K562 (cell line): ENCODE measurements around the gene GAP43. TPM values are rescaled to one million over a fixed set of nuclear protein-coding genes. Genes with fewer than 3 reads are reported as not detected.

ENCODE experiments used
- ATAC-seq: fragments of 200-7000 bp; cut with Tn5 transposase; 3 replicates; pipeline ENCODE4 v1.9.1; 2020; ENCODE audit warnings: moderate library complexity
- BruUV-seq: library from RNA; stranded (reverse); fragments of 400-500 nt; replicated peaks from 2 replicates; lab custom pipeline; 2021; lab: Mats Ljungman, UMichigan
- CTCF ChIA-PET: fragments of 300-600 bp; formaldehyde crosslinking; extraction: SDS; loops from one replicate; lab custom pipeline; 2021; ENCODE audit warnings: low intra/inter-chr PET ratio; lab: Yijun Ruan, JAX
- POLR2A ChIA-PET: fragments of 300-600, 350-650 bp; sonication (Branson Sonifier 250); formaldehyde crosslinking; extraction: SDS; loops from one replicate; lab custom pipeline; 2021; ENCODE audit warnings: antibody characterized with exemption, inconsistent platforms; lab: Yijun Ruan, JAX
- DNase-seq, 4 experiments: peaks; one replicate each; pipeline versions ENCODE4 v3.0.0 to v3.0.0-alpha.2; 2011 to 2018; ENCODE audit warnings: low spot score in 3 of 4, mixed read lengths in 3 of 4; ENCODE audit errors: extremely low read depth in 1 of 4
- FAIRE-seq: peaks from 2 replicates; lab custom pipeline; 2011; peaks lifted over from hg19 to GRCh38; lab: Jason Lieb, UNC
- H2AFZ ChIP-seq: 2 replicates; pipeline ENCODE4 v1.6.0; 2011; ENCODE audit warnings: low read depth, low read length, control low read depth, inconsistent platforms
- H3K27ac ChIP-seq: fragments of 200-600 bp; 3 replicates; pipeline ENCODE4 v1.8.0; 2011; ENCODE audit warnings: low read depth, mild to moderate bottlenecking, control low read depth, inconsistent platforms, low read length, moderate library complexity, mixed read lengths; ENCODE audit errors: extremely low read depth
- H3K27me3 ChIP-seq, 2 experiments: fragments of 300-600 bp in 1 of 2; 2 replicates in 1 of 2; 3 replicates in 1 of 2; pipeline versions ENCODE4 v1.6.0 to v1.8.0; 2011; ENCODE audit warnings: inconsistent platforms in 2 of 2, low read length in 2 of 2, mild to moderate bottlenecking in 1 of 2, mixed read lengths in 1 of 2, moderate library complexity in 1 of 2; ENCODE audit not compliant: control insufficient read depth in 2 of 2, insufficient read depth in 2 of 2
- H3K36me3 ChIP-seq: fragments of 300-600 bp; 3 replicates; pipeline ENCODE4 v1.8.0; 2011; ENCODE audit warnings: mild to moderate bottlenecking, low read length, inconsistent platforms; ENCODE audit not compliant: control insufficient read depth, insufficient read depth
- H3K4me1 ChIP-seq, 2 experiments: fragments of 200-600 bp in 1 of 2; replicated peaks in 1 of 2; 2 replicates in 1 of 2; 3 replicates in 1 of 2; pipeline versions ENCODE4 v1.5.1 to v1.8.0; 2011; ENCODE audit warnings: inconsistent platforms in 2 of 2, low read length in 2 of 2, mild to moderate bottlenecking in 1 of 2, mixed read lengths in 1 of 2, moderate library complexity in 1 of 2; ENCODE audit not compliant: control insufficient read depth in 2 of 2, insufficient read depth in 2 of 2
- H3K4me2 ChIP-seq: 2 replicates; pipeline ENCODE4 v1.6.1; 2011; ENCODE audit warnings: low read length, control low read depth, inconsistent platforms, mixed read lengths; ENCODE audit not compliant: insufficient read depth
- H3K4me3 ChIP-seq: fragments of 200-600 bp; sonication (generic), shearing (Covaris generic); 2 replicates; pipeline ENCODE4 v1.5.1; 2016; ENCODE audit warnings: control low read depth, inconsistent platforms
- H3K79me2 ChIP-seq: fragments of 200-600 bp; 3 replicates; pipeline ENCODE4 v1.8.0; 2011; ENCODE audit warnings: low read length, inconsistent platforms; ENCODE audit not compliant: control insufficient read depth, insufficient read depth
- H3K9ac ChIP-seq, 2 experiments: 2 replicates each; pipeline versions ENCODE4 v1.6.0 to v1.6.1; 2011; ENCODE audit warnings: low read depth in 2 of 2, low read length in 2 of 2, control low read depth in 1 of 2, inconsistent platforms in 1 of 2, mild to moderate bottlenecking in 1 of 2, mixed read lengths in 1 of 2; ENCODE audit not compliant: insufficient read depth in 1 of 2
- H3K9me1 ChIP-seq: one replicate; pipeline ENCODE4 v1.6.0; 2011; ENCODE audit warnings: inconsistent platforms, mild to moderate bottlenecking, low read length, moderate library complexity; ENCODE audit not compliant: control insufficient read depth, insufficient read depth
- H3K9me3 ChIP-seq: replicated peaks from 2 replicates; pipeline ENCODE4 v1.5.1; 2011; ENCODE audit warnings: low read depth, low read length, inconsistent platforms; ENCODE audit not compliant: control insufficient read depth, insufficient read depth
- H4K20me1 ChIP-seq: replicated peaks from 2 replicates; pipeline ENCODE4 v1.6.1; 2011; ENCODE audit warnings: low read length, inconsistent platforms, mixed read lengths; ENCODE audit not compliant: control insufficient read depth, insufficient read depth
- C11orf30 ChIP-seq: fragments of 450-650 bp; IDR thresholded peaks from 2 replicates; pipeline ENCODE4 v1.6.1; 2016; ENCODE audit warnings: low read depth, mild to moderate bottlenecking
- COPS2 ChIP-seq: fragments of 450-650 bp; conservative IDR thresholded peaks from 2 replicates; pipeline ENCODE4 v1.6.1; 2016; ENCODE audit warnings: mild to moderate bottlenecking, moderate library complexity
- CREM ChIP-seq: IDR thresholded peaks from 2 replicates; pipeline ENCODE4 v1.6.1; 2014; ENCODE audit warnings: antibody characterized with exemption, low read depth
- EGR1 ChIP-seq: fragments of 450-650 bp; conservative IDR thresholded peaks from 2 replicates; pipeline ENCODE4 v1.6.1; 2017; ENCODE audit warnings: mild to moderate bottlenecking
- ELF1 ChIP-seq: fragments of 200-800 bp; sonication (Bioruptor generic); IDR thresholded peaks from 2 replicates; pipeline ENCODE4 v1.6.1; 2016; ENCODE audit warnings: missing genetic modification characterization, missing compliant biosample characterization
- GATAD2A ChIP-seq: fragments of 450-650 bp; IDR thresholded peaks from 2 replicates; pipeline ENCODE4 v1.6.1; 2017
- KAT7 ChIP-seq: sonication (generic); formaldehyde crosslinking; IDR thresholded peaks from 2 replicates; pipeline ENCODE4 v1.8.0; 2022; ENCODE audit warnings: missing genetic modification reagents, mild to moderate bottlenecking, borderline replicate concordance
- KDM4B ChIP-seq, 2 experiments: fragments of 450-650 bp in 1 of 2; sonication (generic) in 1 of 2; IDR thresholded peaks; 2 replicates each; pipeline ENCODE4 v1.6.1; 2016 to 2017; ENCODE audit warnings: borderline replicate concordance in 2 of 2, antibody characterized with exemption in 1 of 2, low read depth in 1 of 2, mild to moderate bottlenecking in 1 of 2
- MAFK ChIP-seq: IDR thresholded peaks from 2 replicates; pipeline ENCODE4 v1.6.1; 2011; ENCODE audit warnings: low read length, improper control_type of control experiment
- MTA3 ChIP-seq: fragments of 450-650 bp; formaldehyde crosslinking; IDR thresholded peaks from 2 replicates; pipeline ENCODE4 v1.6.1; 2017; ENCODE audit warnings: mild to moderate bottlenecking, borderline replicate concordance
- PHF21A ChIP-seq: fragments of 450-650 bp; IDR thresholded peaks from 2 replicates; pipeline ENCODE4 v1.6.1; 2017; ENCODE audit warnings: low read depth, borderline replicate concordance
- PTBP1 ChIP-seq: fragments of 200-400 bp; formaldehyde crosslinking; IDR thresholded peaks from 2 replicates; pipeline ENCODE4 v1.6.1; 2017; ENCODE audit warnings: low read depth, low read length
- RFX7 ChIP-seq: fragments of 250-450 bp; sonication (Bioruptor Pico); IDR thresholded peaks from 2 replicates; pipeline ENCODE4 v1.5.1; 2021; ENCODE audit warnings: mild to moderate bottlenecking
- SMAD4 ChIP-seq: fragments of 250-450 bp; sonication (Bioruptor Pico); conservative IDR thresholded peaks from 2 replicates; pipeline ENCODE4 v1.8.0; 2021; ENCODE audit warnings: inconsistent platforms, mild to moderate bottlenecking, moderate library complexity
- TBP ChIP-seq: optimal IDR thresholded peaks from 2 replicates; pipeline ENCODE3; 2011; ENCODE audit warnings: low read depth, low read length, improper control_type of control experiment
- ZNF212 ChIP-seq: fragments of 450-650 bp; formaldehyde crosslinking; IDR thresholded peaks from 2 replicates; pipeline ENCODE4 v1.4.0; 2020; ENCODE audit warnings: mild to moderate bottlenecking
- ZNF696 ChIP-seq: fragments of 250-450 bp; sonication (Bioruptor Pico); conservative IDR thresholded peaks from 2 replicates; pipeline ENCODE4 v1.4.0; 2020; ENCODE audit warnings: mild to moderate bottlenecking, moderate library complexity
- WGBS: fragments of 100-300 bp; shearing (Covaris generic); methylation state at CpG from one replicate; pipeline ENCODE4 v1.1.6; 2016; ENCODE audit warnings: low coverage, mixed read lengths; ENCODE audit not compliant: insufficient coverage; ENCODE audit errors: missing lambda C conversion rate; 5-methylcytosine and 5-hydroxymethylcytosine counted together
- in situ Hi-C: fragments of 300-500 bp; cut with MboI; formaldehyde crosslinking; loops from 4 replicates; pipeline ENCODE4 v1.15.0; 2018; ENCODE audit warnings: inconsistent platforms, mixed read lengths
- intact Hi-C: fragments of 100-400 bp; cut with micrococcal nuclease; formaldehyde crosslinking; loops from 2 replicates; pipeline ENCODE4 v1.14.2; 2022
- polyA plus RNA-seq, 8 experiments: library from polyadenylated mRNA; depleted of rRNA in 4 of 8; stranded (reverse) in 5 of 8; unstranded in 3 of 8; fragments of >200 nt; fragmentation: Nextera tagmentation in 2 of 8; fragmentation: Illumina TruSeq in 1 of 8; extraction: Ambion mirVana in 2 of 8; extraction: Trizol in 1 of 8; gene quantifications; 2 replicates each; pipeline versions ENCODE4 v1.2.1 to v1.2.3, GENCODE V29; 2011 to 2014; ENCODE audit warnings: inconsistent platforms in 1 of 8, missing spikeins in 1 of 8
- total RNA-seq, 7 experiments: library from RNA; depleted of rRNA in 6 of 7; stranded (reverse); fragments of >200 nt in 6 of 7; fragmentation: Illumina TruSeq in 2 of 7; extraction: Trizol in 2 of 7; gene quantifications; 2 replicates each; pipeline versions ENCODE4 v1.2.1 to v1.2.3, GENCODE V29; 2011 to 2021; ENCODE audit warnings: low replicate concordance in 1 of 7
- TF ChIP-seq, protein P1 (sequence below): sonication (generic); formaldehyde crosslinking; IDR thresholded peaks from 2 replicates; pipeline ENCODE4 v1.8.0; 2023; ENCODE audit warnings: mild to moderate bottlenecking, missing genetic modification reagents
- TF ChIP-seq, protein P2 (sequence below): fragments of 250-450 bp; sonication (Bioruptor Pico); IDR thresholded peaks from 2 replicates; pipeline ENCODE4 v1.4.0; 2020; ENCODE audit warnings: mild to moderate bottlenecking

The GAP43 gene
- total and polyA plus RNA-seq, 9 of the 15 experiments (the other 6 are each of a cell fraction or from before 2014, with no cell fraction given): 0.04 to 0.11 (median 0.09) TPM; not detected in 6

DNA sequence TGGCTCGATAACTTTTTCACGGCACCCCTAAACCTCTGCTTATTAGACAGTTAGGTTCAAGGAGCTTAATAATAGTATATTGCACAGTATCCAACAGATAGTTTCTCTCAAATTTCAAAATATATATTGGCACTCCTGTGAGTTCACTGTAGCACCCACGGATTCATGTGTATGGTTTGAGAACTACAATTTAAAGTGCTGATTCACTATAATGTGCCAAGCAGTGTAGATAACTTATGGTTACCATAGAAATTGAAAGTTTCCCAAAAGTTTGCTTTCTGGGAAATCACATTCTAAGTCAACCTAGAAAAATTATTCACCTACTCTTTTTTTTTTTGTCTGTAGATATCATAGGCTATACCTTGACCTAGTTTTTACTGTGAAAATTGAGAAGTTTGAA lies 86.6 kb downstream of the GAP43 start (continued):
- TF ChIP-seq, protein P1, sequence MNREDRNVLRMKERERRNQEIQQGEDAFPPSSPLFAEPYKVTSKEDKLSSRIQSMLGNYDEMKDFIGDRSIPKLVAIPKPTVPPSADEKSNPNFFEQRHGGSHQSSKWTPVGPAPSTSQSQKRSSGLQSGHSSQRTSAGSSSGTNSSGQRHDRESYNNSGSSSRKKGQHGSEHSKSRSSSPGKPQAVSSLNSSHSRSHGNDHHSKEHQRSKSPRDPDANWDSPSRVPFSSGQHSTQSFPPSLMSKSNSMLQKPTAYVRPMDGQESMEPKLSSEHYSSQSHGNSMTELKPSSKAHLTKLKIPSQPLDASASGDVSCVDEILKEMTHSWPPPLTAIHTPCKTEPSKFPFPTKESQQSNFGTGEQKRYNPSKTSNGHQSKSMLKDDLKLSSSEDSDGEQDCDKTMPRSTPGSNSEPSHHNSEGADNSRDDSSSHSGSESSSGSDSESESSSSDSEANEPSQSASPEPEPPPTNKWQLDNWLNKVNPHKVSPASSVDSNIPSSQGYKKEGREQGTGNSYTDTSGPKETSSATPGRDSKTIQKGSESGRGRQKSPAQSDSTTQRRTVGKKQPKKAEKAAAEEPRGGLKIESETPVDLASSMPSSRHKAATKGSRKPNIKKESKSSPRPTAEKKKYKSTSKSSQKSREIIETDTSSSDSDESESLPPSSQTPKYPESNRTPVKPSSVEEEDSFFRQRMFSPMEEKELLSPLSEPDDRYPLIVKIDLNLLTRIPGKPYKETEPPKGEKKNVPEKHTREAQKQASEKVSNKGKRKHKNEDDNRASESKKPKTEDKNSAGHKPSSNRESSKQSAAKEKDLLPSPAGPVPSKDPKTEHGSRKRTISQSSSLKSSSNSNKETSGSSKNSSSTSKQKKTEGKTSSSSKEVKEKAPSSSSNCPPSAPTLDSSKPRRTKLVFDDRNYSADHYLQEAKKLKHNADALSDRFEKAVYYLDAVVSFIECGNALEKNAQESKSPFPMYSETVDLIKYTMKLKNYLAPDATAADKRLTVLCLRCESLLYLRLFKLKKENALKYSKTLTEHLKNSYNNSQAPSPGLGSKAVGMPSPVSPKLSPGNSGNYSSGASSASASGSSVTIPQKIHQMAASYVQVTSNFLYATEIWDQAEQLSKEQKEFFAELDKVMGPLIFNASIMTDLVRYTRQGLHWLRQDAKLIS (CRISPR knock-in tag): no peak
- TF ChIP-seq PTBP1 (no peak), C11orf30 (peak; percentile 74), MAFK (0 out of 2 replicates have a peak, but pooled peaks have one; percentile 33)

DNA sequence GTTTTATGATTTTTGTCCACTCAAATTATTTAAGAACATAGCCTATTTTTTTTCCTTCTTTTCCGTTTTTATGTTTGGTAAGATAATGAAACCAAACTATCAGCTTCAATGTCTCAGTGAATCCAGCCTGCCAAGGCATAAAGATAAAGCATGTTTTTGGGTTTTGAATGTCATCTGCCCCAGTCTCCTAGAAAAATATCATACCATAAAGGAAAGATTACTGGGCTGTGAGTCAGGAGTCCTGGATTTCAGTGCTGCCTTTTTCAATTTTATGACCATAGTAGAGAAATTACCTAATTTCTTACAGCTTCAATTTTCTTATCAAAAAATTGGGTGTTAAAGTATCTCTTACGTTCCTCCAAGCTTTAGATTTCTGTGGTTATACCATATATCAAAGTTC lies 87.5 kb downstream of the GAP43 start:
- POLR2A ChIA-PET: no interaction called here
- FAIRE-seq: peak; percentile 58
- intact Hi-C loops: no loop called here
- CTCF ChIA-PET: no interaction called here
- H2AFZ ChIP-seq: peak overlapping the region; percentile 54; the same call in 1 of the 2 replicates
- BruUV-seq: no TSS peak
- DNase-seq: no peak
- H3K79me2 ChIP-seq: no peaks in the 10 kb centered on the region
- H3K9me1 ChIP-seq: no peaks in the 10 kb centered on the region
- H3K36me3 ChIP-seq: no peaks in the 10 kb centered on the region
- TF ChIP-seq COPS2 (no peak), SMAD4 (CRISPR knock-in tag) (no peak), PHF21A (no peak), ELF1 (tag) (no peak), TBP (no peak), ZNF696 (CRISPR knock-in tag) (no peak), MTA3 (no peak), KAT7 (CRISPR knock-in tag) (no peak), ZNF212 (no peak), CREM (no peak), EGR1 (no peak), KDM4B (IDR thresholded peaks at IDR 0.05; ENCODE audit: borderline replicate concordance in 2 of 2, low read depth in 1 of 2) (no peak), GATAD2A (no peak), RFX7 (CRISPR knock-in tag) (no peak)
- TF ChIP-seq, protein P2, sequence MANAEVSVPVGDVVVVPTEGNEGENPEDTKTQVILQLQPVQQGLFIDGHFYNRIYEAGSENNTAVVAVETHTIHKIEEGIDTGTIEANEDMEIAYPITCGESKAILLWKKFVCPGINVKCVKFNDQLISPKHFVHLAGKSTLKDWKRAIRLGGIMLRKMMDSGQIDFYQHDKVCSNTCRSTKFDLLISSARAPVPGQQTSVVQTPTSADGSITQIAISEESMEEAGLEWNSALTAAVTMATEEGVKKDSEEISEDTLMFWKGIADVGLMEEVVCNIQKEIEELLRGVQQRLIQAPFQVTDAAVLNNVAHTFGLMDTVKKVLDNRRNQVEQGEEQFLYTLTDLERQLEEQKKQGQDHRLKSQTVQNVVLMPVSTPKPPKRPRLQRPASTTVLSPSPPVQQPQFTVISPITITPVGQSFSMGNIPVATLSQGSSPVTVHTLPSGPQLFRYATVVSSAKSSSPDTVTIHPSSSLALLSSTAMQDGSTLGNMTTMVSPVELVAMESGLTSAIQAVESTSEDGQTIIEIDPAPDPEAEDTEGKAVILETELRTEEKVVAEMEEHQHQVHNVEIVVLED (CRISPR knock-in tag): no peak
- no peaks in the 10 kb centered on the region for H3K9me3 ChIP-seq
- no peaks in the 10 kb centered on the region for H3K4me1 ChIP-seq
- no peaks in the 10 kb centered on the region for H3K27me3 ChIP-seq
- H3K9ac ChIP-seq: no peak overlapping the region
- in situ Hi-C loops: no loop called here
- no peak overlapping the region for H3K4me2 ChIP-seq
- WGBS: 13% methylated on average over 2 of the region's 2 CpGs
- H3K4me3 ChIP-seq: no peak overlapping the region
- no peak overlapping the region for H3K27ac ChIP-seq
- H4K20me1 ChIP-seq: no peaks in the 10 kb centered on the region
- ATAC-seq: no peak
